GM21526 (cell line): Measurements from ENCODE around the gene ADK.
"Not testable (repeated sequence)": the region's sequence is repeated elsewhere in the genome, so short reads cannot be mapped to it uniquely, and the experiment has no call there.

Experiments used
- ATAC-seq: cut with Tn5 transposase; IDR thresholded peaks from one replicate; pipeline ENCODE4 v1.9.1; 2021; ENCODE audit warnings: moderate library complexity; ENCODE audit not compliant: unreplicated experiment, low FRiP score

Gene ADK

DNA sequence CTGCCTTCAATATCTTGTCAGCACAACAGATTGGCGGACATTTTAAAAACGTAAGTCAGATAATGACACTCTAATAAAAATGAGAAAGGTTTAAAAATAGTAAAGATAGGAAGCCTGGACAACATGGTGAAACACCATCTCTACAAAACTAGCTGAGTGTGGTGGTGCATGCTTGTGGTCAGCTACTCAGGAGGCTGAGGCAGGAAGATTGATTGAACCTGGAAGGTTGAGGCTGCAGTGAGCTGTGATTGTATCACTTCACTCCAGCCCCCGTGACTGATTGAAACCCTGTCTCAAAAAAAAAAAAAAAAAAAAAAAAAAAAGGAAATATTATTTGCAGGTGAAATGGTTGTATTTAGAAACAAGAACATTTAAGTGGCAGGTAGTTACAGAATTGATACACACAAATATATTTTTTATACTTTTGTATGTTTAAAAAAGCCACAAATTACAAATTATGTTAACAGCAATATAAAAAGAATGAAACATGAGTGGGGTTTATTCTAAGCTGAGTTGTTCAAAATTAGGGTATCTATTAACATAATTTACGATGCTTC lies 141.9 kb downstream of the ADK start:
- no peak for ATAC-seq

DNA sequence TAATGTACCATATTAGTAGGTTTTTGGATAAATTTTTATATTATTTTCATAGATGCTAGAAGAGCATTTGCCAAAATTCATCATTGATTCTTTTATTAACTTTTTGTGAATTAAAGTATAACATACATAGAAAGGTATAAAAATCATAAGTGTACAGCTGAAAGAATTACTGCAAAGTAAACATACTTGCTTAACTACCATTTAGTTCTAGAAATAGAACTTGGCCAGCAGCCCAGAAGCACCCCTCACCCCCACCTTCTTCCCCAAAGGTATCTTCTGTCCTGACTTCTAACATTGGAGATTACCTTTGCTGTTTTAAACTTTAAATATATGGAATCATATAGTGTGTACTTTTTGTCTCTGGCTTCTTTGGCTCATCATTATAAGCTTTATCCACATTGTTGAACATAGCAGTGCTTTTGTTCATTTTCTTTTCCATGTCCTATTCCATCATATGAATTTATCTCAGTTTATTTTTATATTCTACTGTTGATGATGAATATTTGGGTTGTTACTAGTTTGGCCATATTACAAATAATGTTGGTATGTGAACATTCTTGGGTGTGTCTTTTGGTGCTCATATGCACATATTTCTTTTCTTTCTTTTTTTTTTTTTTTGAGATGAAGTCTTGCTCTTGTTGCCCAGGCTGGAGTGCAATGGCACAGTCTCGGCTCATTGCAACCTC lies 142.8 kb downstream of the ADK start:
- ATAC-seq: no peak

DNA sequence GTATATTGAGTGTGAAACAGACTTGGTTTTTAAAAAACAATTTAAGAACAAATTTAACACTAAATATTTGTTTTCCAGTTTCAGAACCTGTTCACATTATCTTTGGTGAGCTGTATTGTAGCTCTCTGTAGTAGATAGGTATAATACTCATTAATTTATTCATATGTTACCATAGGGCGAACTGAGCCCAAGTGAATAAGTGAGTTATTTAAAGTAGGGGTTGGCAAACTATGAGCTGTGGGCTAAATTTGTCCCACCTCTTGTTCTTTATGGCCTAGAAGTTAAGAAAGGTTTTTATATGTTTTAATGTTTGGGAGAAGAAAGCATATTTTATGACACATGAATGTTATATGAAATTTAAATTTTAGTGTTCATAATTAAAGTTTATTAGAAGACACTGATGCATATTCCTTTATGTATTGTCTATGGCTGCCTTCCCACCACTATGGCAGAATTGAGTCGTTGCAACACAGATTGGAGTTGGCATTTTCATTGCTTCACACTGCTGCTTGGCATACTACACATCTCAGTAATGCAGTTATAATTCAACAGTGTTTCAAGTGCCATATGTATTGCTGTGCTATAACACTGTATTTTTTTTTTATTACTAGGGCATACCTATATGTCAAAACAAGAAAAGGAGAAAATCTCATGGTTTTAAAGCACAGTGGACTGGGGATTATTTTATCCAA lies 146.5 kb downstream of the ADK start:
- no peak for ATAC-seq

DNA sequence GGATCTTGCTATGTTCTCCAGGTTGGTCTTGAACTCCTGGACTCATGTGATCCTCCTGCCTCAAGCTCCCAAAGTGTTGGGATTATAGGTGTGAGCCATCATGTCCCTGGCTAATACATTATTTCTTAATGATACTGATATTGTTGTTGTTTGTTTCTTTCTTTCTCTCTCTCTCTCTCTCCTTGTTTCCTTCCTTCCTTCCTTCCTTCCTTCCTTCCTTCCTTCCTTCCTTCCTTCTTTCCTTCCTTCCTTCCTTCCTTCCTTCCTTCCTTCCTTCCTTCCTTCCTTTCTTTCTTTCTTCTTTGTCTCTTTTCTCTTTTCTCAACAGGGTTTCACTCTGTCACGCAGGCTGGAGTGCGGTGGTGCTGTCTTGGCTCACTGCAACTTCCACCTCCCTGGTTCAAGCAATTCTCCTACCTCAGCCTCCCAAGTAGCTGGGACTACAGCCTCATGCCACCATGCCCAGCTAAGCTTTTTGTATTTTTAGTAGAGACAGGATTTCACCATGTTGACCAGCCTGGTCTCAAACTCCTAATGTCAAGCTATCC lies 149.1 kb downstream of the ADK start:
- ATAC-seq: not testable (repeated sequence)

DNA sequence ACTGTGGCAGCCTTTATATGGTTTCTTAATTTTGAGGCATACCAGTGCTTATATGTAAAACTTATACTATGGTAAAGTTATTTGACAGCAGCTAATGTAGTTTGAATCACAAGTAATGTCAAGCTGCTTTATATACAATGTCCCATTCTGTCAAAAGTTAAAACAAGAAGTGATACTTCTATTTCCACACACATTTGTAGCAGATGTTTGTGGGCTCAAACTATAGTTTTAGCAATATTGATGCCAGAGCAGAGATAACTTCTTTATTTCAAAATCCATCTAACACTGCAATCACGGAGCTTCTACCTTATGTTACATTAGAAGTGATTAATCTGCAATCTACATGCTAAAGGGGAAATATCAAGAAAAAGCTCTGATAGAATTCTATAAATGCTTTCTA lies 149.6 kb downstream of the ADK start:
- no peak for ATAC-seq

DNA sequence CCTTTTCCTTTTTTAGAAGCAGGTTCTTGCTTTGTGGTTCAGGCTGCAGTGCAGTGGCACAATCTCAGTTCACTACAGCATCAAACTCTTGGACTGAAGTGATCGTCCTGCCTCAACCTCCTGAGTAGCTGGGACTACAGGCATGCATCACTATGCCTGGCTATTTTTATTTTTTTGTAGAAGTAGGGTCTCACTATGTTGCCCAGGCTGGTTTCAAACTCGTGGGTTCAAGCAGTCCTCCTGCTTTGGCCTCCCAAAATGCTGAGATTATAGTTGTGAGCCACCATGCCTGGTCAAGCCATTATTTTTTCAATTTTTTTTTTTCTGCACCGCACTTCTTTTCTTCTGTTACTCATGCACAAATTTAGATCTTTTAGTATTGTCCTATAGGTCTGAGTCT lies 154.7 kb downstream of the ADK start:
- no peak for ATAC-seq

DNA sequence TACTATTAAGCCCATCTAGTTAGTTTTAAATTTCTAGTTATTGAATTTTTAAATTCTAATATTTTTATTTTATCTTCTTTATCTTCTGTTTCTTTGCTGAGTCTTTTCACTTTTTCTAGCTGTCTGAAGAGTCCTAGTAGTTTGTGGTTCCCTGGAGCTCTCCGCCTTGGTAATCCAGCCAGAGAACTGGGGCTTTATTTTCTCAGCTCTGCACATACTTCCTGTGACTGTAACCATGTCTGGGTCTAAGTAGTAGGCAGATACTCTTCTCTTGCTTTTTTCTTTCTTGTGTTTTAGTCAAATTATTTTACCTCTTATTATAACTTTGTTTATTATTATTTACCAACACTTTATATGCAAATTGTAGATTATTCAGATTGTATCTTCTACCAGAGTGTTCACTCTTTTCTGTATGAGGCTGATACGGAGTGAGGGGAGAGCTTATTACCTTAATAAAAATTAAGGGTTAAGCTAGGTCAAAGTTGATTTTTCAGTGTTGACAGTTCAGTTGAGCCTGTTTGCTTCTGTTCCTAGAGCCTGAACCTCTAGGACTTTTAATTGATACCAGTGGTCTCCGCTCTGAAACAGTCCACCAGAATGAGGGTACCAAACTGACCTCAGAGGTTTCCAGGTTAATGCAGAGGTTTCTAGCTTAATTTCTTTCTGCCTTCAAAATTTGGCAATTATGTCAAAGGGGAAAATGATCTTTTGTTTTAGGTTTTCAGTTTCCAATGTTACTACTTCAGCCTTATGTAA lies 155.4 kb downstream of the ADK start:
- ATAC-seq: no peak

DNA sequence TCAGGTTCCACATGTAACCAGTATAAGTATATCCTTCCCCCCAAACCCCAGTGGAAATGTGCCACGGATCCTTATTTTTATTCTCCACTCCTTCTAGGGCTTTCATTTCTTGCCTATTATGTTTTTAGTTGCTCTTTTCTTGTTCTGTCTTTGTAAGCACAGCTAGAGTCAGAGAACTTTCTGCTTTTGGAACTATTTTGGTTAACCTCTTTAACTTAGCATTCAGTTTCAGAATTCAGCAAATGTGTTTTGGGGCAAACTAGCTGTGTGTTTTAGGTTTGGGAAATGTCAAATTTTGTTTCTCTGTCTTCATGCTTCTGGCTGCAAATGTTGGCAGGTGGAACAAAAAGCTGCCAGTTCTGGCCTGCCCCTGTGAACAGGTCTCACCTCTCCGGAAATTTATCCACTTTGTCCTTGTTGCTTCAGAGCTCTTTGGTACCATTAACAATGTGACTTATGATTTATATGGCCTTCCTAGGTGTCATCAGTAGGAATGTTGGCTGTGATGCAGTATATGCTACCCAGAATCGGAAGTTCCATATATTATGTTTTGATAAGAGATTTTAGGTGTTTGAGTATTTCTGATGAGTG lies 156.1 kb downstream of the ADK start:
- no peak for ATAC-seq

DNA sequence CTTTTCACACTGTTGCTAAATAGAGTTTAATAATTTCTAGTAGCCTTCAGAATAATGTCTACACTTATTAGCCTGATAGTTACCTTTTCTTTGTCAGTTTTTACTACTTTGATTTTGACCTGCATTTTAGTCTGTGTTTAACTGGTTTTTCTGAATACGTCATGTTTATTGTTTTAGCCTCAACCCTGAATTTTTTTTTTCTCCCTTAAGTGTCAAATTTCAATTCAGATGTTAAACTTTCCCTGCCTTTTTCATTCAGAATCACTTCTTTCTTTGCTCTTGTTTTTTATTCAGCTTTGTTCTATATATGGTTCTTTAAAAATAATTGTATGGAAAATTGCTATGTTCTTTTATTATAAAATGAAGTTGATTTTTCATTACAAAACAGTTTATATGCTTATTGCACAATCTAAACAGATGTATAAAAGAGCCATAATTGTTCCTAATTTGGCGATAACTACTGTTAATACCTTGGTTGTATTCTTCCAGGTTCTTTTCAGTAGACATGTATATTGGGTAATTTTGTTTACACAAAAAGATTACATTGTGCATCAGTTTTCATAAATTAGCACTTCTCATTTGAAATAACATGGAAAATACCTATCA lies 159.7 kb downstream of the ADK start:
- no peak for ATAC-seq

DNA sequence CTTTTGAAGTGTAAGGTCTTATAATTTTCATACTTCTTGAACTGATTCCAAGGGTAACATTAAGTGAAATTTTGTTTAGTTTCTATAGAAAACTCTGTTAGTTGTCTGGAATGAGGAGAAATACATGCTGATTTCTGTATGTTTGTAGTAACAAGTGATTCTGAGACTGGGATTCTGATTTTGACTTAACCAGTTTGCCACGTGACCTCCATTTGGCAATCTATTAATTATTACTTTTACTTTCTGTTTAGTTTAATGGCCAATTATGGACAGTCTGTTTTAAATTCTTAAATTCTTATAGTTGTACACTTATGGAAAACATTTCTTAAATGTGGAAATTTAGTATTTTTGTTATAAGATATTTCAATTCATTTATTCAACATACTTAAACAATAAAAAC lies 163.1 kb downstream of the ADK start:
- no peak for ATAC-seq

DNA sequence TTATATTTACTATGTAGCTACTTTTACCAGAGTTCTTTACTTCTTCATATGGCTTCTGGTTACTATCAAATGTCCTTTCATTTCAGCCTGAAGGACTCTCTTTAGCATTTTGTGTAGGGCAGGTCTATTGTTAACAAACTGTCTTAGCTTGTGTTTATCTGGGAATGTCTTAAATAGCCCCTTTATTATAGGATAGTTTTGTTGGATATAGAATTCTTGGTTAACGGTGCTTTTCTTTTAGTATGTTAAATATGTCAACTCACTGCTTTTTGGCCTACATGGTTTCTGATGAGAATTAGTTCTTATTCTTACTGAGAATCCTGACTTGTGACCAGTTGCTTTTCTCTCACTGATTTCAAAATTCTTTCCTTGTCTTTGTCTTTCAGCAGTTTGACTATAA lies 169.0 kb downstream of the ADK start:
- no peak for ATAC-seq

DNA sequence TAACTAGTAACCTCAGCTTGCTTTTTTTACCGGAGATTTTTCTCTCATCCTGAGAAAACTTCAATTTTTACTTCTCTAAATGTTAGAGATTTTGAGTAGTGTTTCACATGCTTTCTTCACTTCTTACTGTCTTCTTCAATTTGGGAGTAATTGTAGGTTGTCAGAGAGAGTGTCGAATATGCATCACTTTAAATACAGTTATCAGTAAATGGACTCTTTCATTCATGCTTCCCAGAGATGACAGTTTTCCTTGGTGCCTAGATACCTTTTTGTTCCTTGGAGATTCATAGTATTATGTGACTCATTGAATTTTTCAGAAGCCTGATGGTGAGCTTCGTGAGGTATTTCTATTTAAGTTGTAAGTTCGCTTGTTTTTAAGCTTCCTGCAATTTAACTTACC lies 169.7 kb downstream of the ADK start:
- ATAC-seq: no peak

DNA sequence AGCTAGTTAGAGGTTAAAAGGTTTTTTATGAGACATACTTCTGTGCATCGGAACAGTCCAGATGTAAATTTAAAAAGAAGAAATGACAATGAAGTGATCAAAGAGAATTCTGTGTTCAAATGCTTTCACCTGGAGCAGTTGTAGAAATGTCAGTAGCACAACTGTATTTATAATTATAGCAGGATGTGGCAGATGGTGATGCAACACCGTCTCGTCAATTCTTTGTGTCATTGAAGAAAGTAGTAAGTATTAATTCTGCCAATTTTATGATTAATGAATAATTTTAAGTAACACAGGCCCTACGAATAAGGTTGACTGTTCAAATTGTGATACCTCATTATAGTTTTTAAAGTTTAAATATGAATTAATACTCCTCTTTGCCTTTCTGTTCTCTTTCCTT lies 171.1 kb downstream of the ADK start:
- ATAC-seq: no peak

DNA sequence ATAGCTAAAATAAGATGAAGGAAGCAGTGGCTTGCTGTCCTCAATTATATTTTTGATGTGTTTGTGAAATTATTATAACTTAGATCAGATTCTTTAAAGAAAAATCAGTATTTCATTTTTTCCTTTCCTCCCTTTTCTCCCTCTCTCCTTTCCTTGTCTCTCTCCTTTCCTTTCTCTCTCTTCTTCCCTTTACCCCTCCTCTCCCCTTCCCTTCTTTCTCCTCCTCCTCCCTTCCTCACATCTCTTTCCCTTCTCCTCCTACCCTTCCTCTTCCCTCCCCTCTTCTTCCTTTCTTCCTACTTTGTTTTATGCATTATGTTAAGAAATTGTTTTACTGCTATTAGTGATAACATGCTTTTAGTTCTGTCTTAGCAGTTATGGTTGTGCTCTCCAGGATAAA lies 171.5 kb downstream of the ADK start:
- ATAC-seq: no peak

DNA sequence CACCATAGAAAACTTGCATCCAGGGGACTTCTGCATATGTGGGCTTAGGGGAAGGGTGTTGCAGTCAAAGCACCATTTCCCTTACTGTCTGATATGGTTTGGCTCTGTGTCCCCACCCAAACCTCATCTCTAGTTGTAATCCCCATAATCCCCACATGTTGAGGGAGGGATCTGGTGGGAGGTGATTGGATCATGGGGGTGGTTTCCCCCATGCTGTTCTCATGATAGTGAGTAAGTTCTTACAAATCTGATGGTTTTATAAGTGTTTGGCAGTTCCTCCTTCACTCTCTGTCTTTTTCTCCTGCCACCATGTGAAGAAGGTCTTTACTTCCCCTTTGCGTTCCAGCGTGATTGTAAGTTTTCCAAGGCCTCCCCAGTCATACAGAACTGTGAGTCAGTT lies 177.4 kb downstream of the ADK start:
- no peak for ATAC-seq

DNA sequence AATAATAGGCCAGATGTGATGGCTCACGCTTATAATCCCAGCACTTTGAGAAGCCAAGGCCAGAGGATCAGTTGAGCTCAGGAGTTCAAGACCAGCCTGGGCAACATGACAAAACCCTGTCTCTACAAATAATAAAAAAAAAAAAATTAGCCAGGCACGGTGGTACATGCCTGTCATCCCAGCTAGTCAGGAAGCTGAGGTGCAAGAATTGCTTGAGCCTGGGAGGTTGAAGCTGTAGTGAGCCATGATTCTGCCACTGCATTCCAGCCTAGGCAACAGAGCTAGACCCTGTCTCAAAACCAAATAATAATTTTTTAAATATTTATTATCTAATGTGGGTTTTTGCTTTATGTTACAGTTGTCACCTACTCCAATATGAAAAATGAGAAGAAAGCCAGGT lies 178.9 kb downstream of the ADK start:
- ATAC-seq: no peak

DNA sequence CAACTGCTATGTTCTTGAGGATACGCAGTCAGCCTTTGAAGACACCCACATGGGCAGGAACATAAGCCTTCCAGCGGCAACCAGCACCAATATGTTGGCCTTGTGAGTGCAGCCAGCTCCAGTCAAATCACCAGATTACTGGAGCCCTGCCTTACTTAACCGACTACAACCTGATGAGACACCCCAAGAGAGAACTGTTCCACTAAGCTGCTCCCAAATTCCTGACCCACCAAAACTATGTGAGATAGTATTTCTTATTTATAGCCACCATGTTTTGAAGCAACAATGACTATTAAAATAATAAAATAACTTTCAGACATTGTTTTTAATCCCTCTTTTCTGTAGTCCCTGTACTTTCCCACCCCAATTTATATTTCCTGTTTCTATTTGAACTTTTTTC lies 179.6 kb downstream of the ADK start:
- no peak for ATAC-seq

DNA sequence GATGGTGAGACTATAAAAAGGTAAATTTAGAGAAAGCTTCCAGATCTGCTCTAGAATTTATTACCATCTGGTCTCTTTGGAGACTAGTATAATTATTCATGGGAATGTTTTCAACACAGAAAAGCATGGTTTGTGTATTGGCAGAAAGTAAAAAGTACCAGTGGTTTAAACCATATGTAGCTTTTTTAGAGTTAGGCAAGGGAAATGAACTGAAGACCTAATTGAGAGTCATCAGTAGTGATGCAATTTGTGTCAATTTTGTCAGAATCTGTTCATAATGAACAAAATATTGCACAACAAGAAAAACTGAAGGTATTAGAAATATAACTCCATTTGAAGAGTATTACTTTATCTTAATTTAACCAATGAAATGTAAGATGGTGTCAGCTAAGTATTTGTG lies 181.4 kb downstream of the ADK start:
- ATAC-seq: no peak

DNA sequence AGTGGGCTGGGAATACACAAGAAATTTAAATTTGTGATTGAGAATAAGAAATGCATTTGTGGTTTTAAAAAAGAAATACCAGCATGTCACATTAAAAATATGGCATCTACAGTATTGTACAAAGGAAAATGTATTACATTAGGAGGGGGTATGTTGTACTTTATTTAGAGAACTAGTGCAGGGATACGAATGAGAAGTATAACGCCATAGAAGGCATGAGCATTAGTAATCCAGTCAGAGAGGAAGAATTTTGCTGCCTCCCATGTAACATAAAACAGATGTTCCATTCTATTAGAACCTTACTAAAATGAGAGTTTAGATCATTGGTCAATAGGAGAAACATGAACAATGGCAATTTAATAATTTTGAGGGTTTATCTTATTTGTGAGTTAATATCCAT lies 182.2 kb downstream of the ADK start:
- ATAC-seq: no peak

DNA sequence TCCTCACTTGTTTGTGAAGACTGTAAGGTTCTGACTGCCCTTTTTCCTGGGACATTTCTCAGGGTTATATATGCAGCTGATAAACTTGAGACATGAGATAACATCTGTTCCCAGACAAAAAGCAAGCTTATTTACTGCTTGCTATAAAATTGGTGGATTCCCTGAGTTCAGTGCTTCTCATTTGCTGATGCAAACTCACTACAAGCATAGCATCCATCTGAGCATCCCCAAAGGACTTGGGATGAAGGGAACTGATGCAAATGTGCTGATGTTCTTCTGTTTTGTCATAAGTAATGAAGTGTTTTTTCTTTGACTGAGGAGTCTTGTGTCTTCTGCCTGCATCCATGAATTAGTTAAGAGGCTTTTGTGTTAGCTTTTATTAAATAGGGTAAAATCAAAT lies 183.2 kb downstream of the ADK start:
- no peak for ATAC-seq
